Ovary (tissue), 9 donors: Measurements from ENCODE around the gene APBB2. TPM values are rescaled to one million over a fixed set of nuclear protein-coding genes. Genes with fewer than 3 reads are reported as not detected.

ENCODE experiments used
- DNase-seq, 5 donors: peaks; one replicate each; pipeline ENCODE4 v3.0.0-alpha.2; 2019 to 2020
- H3K27ac ChIP-seq, 2 donors: fragments of 200-600 bp; one replicate each; pipeline versions ENCODE4 v1.5.1 to v1.8.0; 2019 to 2022
- H3K27me3 ChIP-seq: fragments of 200-600 bp; one replicate; pipeline ENCODE4 v1.8.0; 2022
- H3K36me3 ChIP-seq: fragments of 200-600 bp; sonication (generic); one replicate; pipeline ENCODE4 v1.5.1; 2019
- H3K4me1 ChIP-seq: one replicate; pipeline ENCODE4 v1.8.1; 2013; ENCODE audit warnings: mild to moderate bottlenecking, moderate library complexity; ENCODE audit not compliant: insufficient read depth
- H3K4me3 ChIP-seq: fragments of 200-600 bp; sonication (generic); one replicate; pipeline ENCODE4 v1.5.1; 2017
- H3K9me3 ChIP-seq, 2 donors: fragments of 200-600 bp in 1 of 2; sonication (generic) in 1 of 2; one replicate each; pipeline versions ENCODE4 v1.5.1 to v1.8.1; 2013 to 2019; ENCODE audit warnings: mild to moderate bottlenecking in 1 of 2, moderate library complexity in 1 of 2
- EP300 ChIP-seq: sonication (generic); formaldehyde crosslinking; IDR thresholded peaks from one replicate; pipeline ENCODE4 v1.6.1; 2017; ENCODE audit warnings: antibody characterized with exemption
- POLR2A ChIP-seq: fragments of 450-650 bp; IDR thresholded peaks from one replicate; pipeline ENCODE4 v1.6.1; 2017; ENCODE audit warnings: antibody characterized with exemption, mild to moderate bottlenecking, moderate library complexity
- WGBS, 3 donors: extraction: QIAGEN DNeasy Blood & Tissue Kit in 1 of 3; methylation state at CpG; one replicate each; pipeline versions ENCODE4 v1.1.5 to v1.1.7; 2013 to 2017; 5-methylcytosine and 5-hydroxymethylcytosine counted together
- intact Hi-C, 4 donors: fragments of 100-400 bp; cut with DNase I; formaldehyde crosslinking; loops; one replicate each; pipeline versions ENCODE4 v1.11.0 to v1.15.1; 2022 to 2023
- polyA plus RNA-seq, 2 donors: library from polyadenylated mRNA; stranded (reverse); fragments of 200-250 nt in 1 of 2; fragments of 350-450 nt in 1 of 2; fragmentation: Illumina TruSeq in 1 of 2; extraction: RNeasy Lipid Tissue Mini Kit (QIAGEN cat#74804) in 1 of 2; gene quantifications; one replicate each; pipeline ENCODE4 v1.2.3, GENCODE V29; 2013 to 2014
- total RNA-seq, 7 donors: library from RNA; depleted of rRNA in 2 of 7; stranded (reverse); fragments of >200 nt in 2 of 7; fragmentation: NEBNext Ultra II Directional in 3 of 7; extraction: Animal tissue kit (Norgen Biotek cat#: 25700) in 3 of 7; gene quantifications; one replicate each; pipeline versions ENCODE4 v1.1.0 to v1.2.4, GENCODE V29; 2016 to 2023
- TF ChIP-seq, protein P1 (sequence below), 3 donors: fragments of 450-650 bp in 2 of 3; fragments of 200-600 bp in 1 of 3; IDR thresholded peaks; one replicate each; pipeline versions ENCODE4 v1.5.1 to v1.8.0; 2016 to 2022; ENCODE audit warnings: antibody characterized with exemption in 3 of 3, mild to moderate bottlenecking in 1 of 3
- donor health status: DM: no; HTN: no; CAD: no; lungs with moderate emphysema.
- donor health status: DM: no; HTN: no; CAD: no.
- donor health status: Bipolar disorder and iron deficiency.
- donor health status: DM: yes; HTN: yes; CAD: no.
- donor health status: DM: no; HTN: no; CAD: no.
- donor health status: DM: yes; HTN: yes; CAD: no.

Gene APBB2
- total and polyA plus RNA-seq, 9 donors, result 30.9 to 163 (median 80.1) TPM

DNA sequence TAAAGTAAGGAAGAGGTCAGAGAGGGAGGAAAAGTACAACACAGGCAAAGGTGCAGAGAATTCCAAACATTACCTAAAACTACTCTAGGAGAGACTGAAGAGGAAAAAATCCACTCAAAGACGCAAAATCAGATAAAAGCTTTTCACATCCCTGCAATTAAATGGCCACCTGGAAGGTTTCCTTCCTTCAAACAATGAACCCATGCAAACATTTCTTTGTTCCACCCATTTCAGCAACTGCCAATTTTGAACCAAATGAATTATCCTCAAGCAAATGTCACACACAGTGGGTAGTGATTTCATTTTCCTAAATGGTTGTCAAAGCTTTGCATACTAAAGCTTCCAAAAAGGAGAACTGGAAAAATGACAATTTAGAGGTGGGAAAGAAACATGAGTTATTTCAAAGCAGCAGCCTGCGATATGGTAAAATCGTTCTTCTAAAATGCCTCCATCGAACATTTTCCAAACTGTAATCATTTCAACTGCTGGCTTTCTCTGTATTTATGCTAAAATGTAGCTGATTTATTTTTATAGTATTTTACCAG lies 45.0 kb downstream of the APBB2 start:
- no peaks in the 10 kb centered on the region for H3K36me3 ChIP-seq
- H3K27me3 ChIP-seq, result no peaks in the 10 kb centered on the region
- 78 to 90% (median 86%) methylated on average over 4 of the region's 4 CpGs for WGBS, 3 donors
- no peak overlapping the region for H3K4me3 ChIP-seq
- TF ChIP-seq POLR2A (no peak), EP300 (no peak)
- TF ChIP-seq, protein P1, sequence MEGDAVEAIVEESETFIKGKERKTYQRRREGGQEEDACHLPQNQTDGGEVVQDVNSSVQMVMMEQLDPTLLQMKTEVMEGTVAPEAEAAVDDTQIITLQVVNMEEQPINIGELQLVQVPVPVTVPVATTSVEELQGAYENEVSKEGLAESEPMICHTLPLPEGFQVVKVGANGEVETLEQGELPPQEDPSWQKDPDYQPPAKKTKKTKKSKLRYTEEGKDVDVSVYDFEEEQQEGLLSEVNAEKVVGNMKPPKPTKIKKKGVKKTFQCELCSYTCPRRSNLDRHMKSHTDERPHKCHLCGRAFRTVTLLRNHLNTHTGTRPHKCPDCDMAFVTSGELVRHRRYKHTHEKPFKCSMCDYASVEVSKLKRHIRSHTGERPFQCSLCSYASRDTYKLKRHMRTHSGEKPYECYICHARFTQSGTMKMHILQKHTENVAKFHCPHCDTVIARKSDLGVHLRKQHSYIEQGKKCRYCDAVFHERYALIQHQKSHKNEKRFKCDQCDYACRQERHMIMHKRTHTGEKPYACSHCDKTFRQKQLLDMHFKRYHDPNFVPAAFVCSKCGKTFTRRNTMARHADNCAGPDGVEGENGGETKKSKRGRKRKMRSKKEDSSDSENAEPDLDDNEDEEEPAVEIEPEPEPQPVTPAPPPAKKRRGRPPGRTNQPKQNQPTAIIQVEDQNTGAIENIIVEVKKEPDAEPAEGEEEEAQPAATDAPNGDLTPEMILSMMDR (IDR thresholded peaks at IDR 0.05), result no peak
- H3K27ac ChIP-seq, result no peak overlapping the region
- no peak for DNase-seq
- peaks cover 3% of the 10 kb centered on the region for H3K4me1 ChIP-seq
- intact Hi-C loops, result no loop called here
- H3K9me3 ChIP-seq, result no peaks in the 10 kb centered on the region

DNA sequence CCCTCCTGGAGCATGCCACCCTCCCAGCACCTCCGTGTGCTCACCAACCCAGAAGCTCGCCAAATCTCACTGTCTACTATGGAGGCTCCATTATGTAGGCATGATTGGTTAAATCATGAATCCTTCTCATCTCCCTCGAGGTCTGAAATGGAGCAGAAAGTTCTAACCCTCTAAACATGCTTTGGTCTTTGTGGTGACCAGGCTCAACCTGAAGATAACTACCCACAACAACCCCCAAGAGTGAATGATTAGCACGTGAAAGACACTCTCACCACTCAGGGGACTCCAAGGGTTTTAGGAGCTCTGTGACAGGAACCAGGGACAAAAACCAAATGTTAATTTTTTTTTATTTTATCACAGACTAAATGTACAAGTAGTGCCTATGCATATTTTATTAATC lies 47.2 kb downstream of the APBB2 start:
- intact Hi-C loops, result no loop called here

DNA sequence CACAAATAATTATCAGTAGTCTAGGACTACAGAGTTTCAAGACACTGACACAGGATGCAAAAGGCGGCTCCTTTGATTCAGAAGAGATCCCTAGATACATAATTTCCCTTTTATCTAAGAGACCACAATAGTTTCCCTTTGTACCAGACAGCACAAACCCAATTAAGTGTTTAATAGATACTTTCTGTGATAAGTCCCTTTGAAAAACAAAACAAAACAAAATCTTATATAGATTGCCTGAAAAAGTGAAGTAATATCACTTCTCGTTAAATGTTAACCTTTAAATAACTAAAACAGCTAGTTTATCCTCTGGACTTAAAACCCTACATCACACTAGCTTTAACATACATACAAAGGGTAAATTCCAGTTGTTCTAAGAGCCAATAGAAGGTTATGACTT lies 49.9 kb downstream of the APBB2 start:
- no peak overlapping the region for H3K4me3 ChIP-seq
- no peaks in the 10 kb centered on the region for H3K36me3 ChIP-seq
- intact Hi-C loops, result no loop called here
- no peak overlapping the region for H3K27ac ChIP-seq
- no peaks in the 10 kb centered on the region for H3K27me3 ChIP-seq
- TF ChIP-seq EP300 (no peak), POLR2A (no peak)
- TF ChIP-seq, protein P1 (IDR thresholded peaks at IDR 0.05), result no peak
- H3K9me3 ChIP-seq, result no peaks in the 10 kb centered on the region
- H3K4me1 ChIP-seq, result peaks cover 3% of the 10 kb centered on the region
- no peak for DNase-seq
- WGBS, 3 donors, result 91 to 97% (median 96%) methylated on average over 2 of the region's 2 CpGs

More for the DNA sequence above, 47.2 kb downstream of the APBB2 start:
- Histone ChIP-seq H3K9me3 (no peaks in the 10 kb centered on the region), H3K4me3 (no peak overlapping the region), H3K4me1 (peaks cover 3% of the 10 kb centered on the region), H3K27me3 (no peaks in the 10 kb centered on the region), H3K27ac (no peak overlapping the region), H3K36me3 (no peaks in the 10 kb centered on the region)
- TF ChIP-seq POLR2A (no peak), EP300 (no peak)
- TF ChIP-seq, protein P1 (IDR thresholded peaks at IDR 0.05), result no peak
- DNase-seq, result no peak
- 95 to 96% (median 96%) methylated on average over 4 of the region's 4 CpGs for WGBS, 3 donors

DNA sequence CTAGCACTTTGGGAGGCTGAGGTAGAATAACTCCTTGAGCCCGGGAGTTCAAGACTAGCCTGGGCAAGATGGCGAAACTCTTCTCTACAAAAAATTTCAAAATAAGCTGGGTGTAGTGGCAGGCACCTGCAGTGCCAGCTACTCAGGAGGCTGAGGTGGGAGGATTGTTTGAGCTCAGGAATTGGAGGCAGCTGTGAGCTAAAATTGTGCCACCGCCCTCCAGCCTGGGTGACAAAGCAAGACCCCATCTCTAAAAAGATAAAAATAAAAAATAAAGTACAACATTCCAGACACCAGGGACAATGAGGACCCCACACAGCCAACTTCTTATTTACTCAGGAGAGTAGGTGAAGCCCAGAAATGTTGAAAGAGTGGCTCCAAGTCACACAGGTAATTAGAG lies 53.0 kb downstream of the APBB2 start:
- TF ChIP-seq EP300 (no peak), POLR2A (no peak)
- TF ChIP-seq, protein P1 (IDR thresholded peaks at IDR 0.05), result no peak

More for the DNA sequence above, 53.0 kb downstream of the APBB2 start:
- WGBS, 3 donors, result 96 to 99% (median 97%) methylated on average over 3 of the region's 3 CpGs
- Histone ChIP-seq H3K4me1 (peaks cover 7% of the 10 kb centered on the region), H3K36me3 (no peaks in the 10 kb centered on the region), H3K9me3 (no peaks in the 10 kb centered on the region), H3K27me3 (no peaks in the 10 kb centered on the region), H3K27ac (no peak overlapping the region), H3K4me3 (no peak overlapping the region)
- intact Hi-C loops, result no loop called here
- DNase-seq, result no peak
